HL-60 (cell line): Measurements from ENCODE around the gene HOXB7.

Source experiments
- DNase-seq, 2 experiments: peaks; one replicate each; pipeline ENCODE4 v3.0.0-alpha.2; 2010 to 2020; ENCODE audit warnings: low read depth in 1 of 2, low spot score in 1 of 2
- H3K27ac ChIP-seq: fragments of 250-450 bp; sonication (Bioruptor Pico); replicated peaks from 2 replicates; pipeline ENCODE4 v1.5.1; 2020; ENCODE audit warnings: mild to moderate bottlenecking, moderate library complexity
- H3K27me3 ChIP-seq: fragments of 250-450 bp; sonication (Bioruptor Pico); 2 replicates; pipeline ENCODE4 v1.5.1; 2021; ENCODE audit warnings: mild to moderate bottlenecking, moderate library complexity; ENCODE audit not compliant: insufficient read depth, poor library complexity, severe bottlenecking
- H3K4me3 ChIP-seq: replicated peaks from 2 replicates; pipeline ENCODE4 v1.5.1; 2011; ENCODE audit warnings: mild to moderate bottlenecking, control low read depth, low read length; ENCODE audit not compliant: insufficient read depth
- CTCF ChIP-seq: IDR thresholded peaks from one replicate; pipeline ENCODE4 v1.5.1; 2011; ENCODE audit warnings: low read length, control low read depth, inconsistent platforms; ENCODE audit not compliant: insufficient read depth
- GABPA ChIP-seq: IDR thresholded peaks from 2 replicates; pipeline ENCODE4 v1.6.1; 2012; ENCODE audit warnings: low read depth
- POLR2AphosphoS5 ChIP-seq: IDR thresholded peaks from 2 replicates; pipeline ENCODE4 v1.6.1; 2012; ENCODE audit warnings: low read depth
- REST ChIP-seq: IDR thresholded peaks from 2 replicates; pipeline ENCODE4 v1.6.1; 2012; ENCODE audit warnings: low read depth; ENCODE audit not compliant: insufficient replicate concordance
- SPI1 ChIP-seq: IDR thresholded peaks from 2 replicates; pipeline ENCODE4 v1.6.1; 2012; ENCODE audit warnings: low read depth, mild to moderate bottlenecking, borderline replicate concordance

HOXB7 gene

DNA sequence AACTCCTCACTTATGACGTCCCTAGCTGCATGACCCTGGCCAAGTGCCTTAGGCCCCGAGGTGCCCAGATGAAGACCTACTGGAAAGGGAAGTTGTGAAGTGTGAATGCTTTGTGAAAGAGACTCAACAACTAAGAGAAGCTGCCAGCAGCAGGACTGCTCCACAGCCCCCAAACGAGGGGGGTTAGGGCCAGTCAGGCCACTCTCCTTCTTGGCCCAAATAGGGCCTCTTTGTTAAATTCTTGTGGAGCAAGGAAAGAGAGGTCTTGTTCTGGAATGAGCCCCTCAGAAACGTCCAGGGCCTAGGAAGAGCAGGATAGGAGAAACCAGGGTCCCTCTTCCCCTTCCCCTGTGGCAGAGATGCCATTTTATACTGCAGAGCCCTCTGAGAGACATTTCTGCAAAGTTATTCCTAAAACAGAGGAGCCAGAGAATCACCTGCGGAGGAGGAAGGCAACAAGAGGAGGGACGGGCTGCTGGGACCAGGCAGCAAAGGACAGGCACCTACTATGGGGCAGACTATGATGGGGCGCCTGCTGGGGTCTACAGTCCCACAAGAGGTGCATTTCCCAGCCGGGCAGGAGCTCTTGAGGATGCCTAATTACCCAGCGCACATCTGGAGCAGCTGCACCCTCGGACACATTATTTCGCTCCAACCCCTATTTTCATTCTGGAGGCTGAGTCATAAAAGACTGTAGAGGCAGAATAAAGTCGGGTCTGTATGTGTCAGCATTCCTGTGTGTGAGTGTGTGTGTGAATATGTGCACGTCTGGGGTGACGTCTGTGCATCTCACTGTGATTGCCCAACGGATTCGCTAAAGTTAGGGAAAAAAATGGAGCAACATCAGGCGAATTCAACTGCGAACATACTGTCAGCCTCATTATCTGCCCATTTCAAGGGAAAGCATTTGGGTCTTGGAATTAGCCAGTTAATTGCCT, 26.8 kb upstream of the HOXB7 start:
- Histone ChIP-seq H3K27me3 (peaks cover 77% of the 10 kb centered on the region), H3K27ac (no peak overlapping the region), H3K4me3 (no peak overlapping the region)
- TF ChIP-seq POLR2AphosphoS5 (no peak), CTCF (no peak), REST (no peak), GABPA (no peak), SPI1 (no peak)
- DNase-seq = no peak

GRCh38 chr17:48636177-48637018, 25.6 kb upstream of the HOXB7 start:
- Histone ChIP-seq H3K4me3 (no peak overlapping the region), H3K27ac (no peak overlapping the region), H3K27me3 (peaks cover 77% of the 10 kb centered on the region)
- DNase-seq = peak; percentile 37 to 70
- TF ChIP-seq REST (no peak), CTCF (peak; percentile 9)

- no peak for DNase-seq
- TF ChIP-seq POLR2AphosphoS5 (no peak), SPI1 (no peak), CTCF (no peak), REST (no peak)
- Histone ChIP-seq H3K27ac (no peak overlapping the region), H3K27me3 (peaks cover 76% of the 10 kb centered on the region), H3K4me3 (no peak overlapping the region)
Observed at GRCh38 chr17:48634493-48635208, 23.8 kb upstream of the HOXB7 start.
